IPS-15b (cell line): ENCODE measurements around the gene HS6ST2.

ENCODE experiments used
- H3K27me3 ChIP-seq: one replicate; pipeline ENCODE4 v1.6.1; 2013; ENCODE audit warnings: low read length; ENCODE audit not compliant: control insufficient read depth, insufficient read depth
- H3K36me3 ChIP-seq: one replicate; pipeline ENCODE4 v1.6.1; 2013; ENCODE audit warnings: low read length; ENCODE audit not compliant: control insufficient read depth, insufficient read depth
- H3K4me1 ChIP-seq: one replicate; pipeline ENCODE4 v1.6.1; 2013; ENCODE audit warnings: mild to moderate bottlenecking, low read length; ENCODE audit not compliant: control insufficient read depth, insufficient read depth
- H3K4me3 ChIP-seq: one replicate; pipeline ENCODE4 v1.5.1; 2013; ENCODE audit warnings: low read depth, low read length
- H3K9ac ChIP-seq: one replicate; pipeline ENCODE4 v1.6.1; 2013; ENCODE audit warnings: low read depth, mild to moderate bottlenecking, low read length
- H3K9me3 ChIP-seq: one replicate; pipeline ENCODE4 v1.6.1; 2013; ENCODE audit warnings: mild to moderate bottlenecking, low read length; ENCODE audit not compliant: control insufficient read depth, insufficient read depth

Gene HS6ST2

DNA sequence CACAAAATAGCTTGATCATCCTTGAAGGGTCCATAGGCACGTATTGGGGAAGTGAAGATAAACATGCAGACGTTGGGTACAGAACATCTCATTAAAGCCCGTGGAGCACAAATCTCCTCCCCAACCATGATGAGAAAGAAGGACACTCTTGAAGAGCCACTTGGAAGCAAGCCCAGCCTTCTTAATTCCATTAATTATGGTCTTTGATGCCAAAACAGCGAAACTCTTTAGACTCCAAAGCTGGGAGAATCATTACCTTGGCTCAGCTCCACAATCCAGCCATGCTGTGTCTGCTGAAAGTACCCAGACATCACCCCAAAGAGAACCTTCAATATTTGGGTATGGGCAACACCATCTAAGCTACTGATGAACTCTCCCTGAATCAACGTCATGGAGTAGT, 300.6 kb downstream of the HS6ST2 start:
- Histone ChIP-seq H3K27me3 (peaks cover 8% of the 10 kb centered on the region), H3K4me3 (no peak overlapping the region)

DNA sequence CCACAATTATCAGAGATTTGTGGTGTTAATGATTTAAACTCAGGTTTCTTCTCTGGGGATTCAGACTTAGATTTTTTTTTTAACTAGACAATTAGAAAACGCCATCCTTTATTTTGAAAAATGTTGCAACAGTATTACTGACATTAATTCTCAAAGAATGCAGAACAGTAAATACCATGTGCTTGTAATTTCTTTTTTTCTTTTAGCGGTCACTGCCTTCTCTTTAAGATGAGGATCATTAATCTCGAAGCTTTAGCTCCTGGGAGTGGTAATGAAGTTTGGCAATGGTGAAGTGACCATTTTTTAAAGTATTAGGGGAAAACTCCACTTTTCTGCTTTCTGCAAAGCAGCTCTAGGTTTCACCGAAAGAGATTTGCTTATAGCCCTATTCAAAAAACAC, 305.6 kb downstream of the HS6ST2 start:
- H3K27me3 ChIP-seq: no peaks in the 10 kb centered on the region

More for the DNA sequence above, 300.6 kb downstream of the HS6ST2 start:
- H3K9ac ChIP-seq: no peak overlapping the region
- peaks cover 6% of the 10 kb centered on the region for H3K4me1 ChIP-seq
- H3K9me3 ChIP-seq: no peaks in the 10 kb centered on the region
- H3K36me3 ChIP-seq: no peaks in the 10 kb centered on the region

DNA sequence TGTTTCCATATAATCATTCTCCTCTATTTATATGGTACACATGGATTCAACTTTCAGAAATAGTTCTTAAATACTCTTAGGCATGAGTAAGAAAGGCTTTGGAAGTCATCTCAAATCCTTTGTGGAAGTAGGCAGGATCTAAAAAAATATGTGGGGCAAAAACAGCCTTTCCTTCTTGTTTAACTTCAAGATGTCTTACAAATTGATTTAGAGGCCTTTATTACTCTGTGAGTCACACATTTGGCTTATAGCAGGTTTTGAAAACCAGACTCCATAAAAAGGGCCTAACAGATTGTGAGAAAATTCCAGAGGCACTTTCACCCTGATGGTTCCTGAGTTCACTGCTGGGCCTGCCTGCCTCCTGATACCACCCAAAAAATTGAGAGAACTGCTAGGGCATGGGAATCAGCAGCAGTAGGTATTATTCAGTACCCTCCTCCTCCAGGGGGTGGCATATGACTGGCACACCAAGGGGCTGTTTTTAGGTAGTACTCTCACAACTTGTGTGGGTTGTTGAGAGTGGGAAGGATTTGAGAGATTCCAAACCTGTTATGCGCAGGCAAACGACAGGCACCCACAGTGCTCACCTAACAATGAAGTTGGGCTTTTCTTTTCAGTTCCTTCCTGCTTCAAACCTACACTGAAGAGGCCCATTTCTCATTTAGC, 306.9 kb downstream of the HS6ST2 start:
- H3K27me3 ChIP-seq: no peaks in the 10 kb centered on the region
- no peaks in the 10 kb centered on the region for H3K9me3 ChIP-seq
- no peak overlapping the region for H3K9ac ChIP-seq
- peaks cover 23% of the 10 kb centered on the region for H3K4me1 ChIP-seq
- H3K4me3 ChIP-seq: no peak overlapping the region
- H3K36me3 ChIP-seq: no peaks in the 10 kb centered on the region

More for the DNA sequence above, 305.6 kb downstream of the HS6ST2 start:
- no peaks in the 10 kb centered on the region for H3K36me3 ChIP-seq
- no peak overlapping the region for H3K4me3 ChIP-seq
- H3K4me1 ChIP-seq: peaks cover 23% of the 10 kb centered on the region
- no peaks in the 10 kb centered on the region for H3K9me3 ChIP-seq
- no peak overlapping the region for H3K9ac ChIP-seq

DNA sequence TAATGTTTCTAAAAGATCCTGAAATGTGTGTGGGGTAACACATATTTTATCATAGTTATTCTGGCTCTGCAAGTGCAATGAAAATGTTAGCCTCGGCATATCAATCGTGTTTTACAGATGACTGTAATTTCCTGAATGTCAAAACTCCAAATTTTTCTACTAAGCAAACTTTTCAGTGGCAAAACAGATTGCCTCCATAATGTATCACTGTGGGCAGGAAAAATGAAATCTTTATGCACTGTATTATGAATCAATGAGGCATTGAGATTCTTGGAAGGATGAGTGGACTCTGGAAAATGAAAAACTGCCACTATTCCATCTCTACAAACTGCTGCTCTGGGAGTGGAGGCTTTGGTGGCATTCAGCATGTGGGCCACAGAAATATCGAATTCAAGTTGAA, 309.5 kb downstream of the HS6ST2 start:
- peaks cover 23% of the 10 kb centered on the region for H3K4me1 ChIP-seq
- H3K9ac ChIP-seq: no peak overlapping the region
- H3K9me3 ChIP-seq: no peaks in the 10 kb centered on the region
- no peaks in the 10 kb centered on the region for H3K27me3 ChIP-seq
- H3K4me3 ChIP-seq: no peak overlapping the region
- H3K36me3 ChIP-seq: no peaks in the 10 kb centered on the region

DNA sequence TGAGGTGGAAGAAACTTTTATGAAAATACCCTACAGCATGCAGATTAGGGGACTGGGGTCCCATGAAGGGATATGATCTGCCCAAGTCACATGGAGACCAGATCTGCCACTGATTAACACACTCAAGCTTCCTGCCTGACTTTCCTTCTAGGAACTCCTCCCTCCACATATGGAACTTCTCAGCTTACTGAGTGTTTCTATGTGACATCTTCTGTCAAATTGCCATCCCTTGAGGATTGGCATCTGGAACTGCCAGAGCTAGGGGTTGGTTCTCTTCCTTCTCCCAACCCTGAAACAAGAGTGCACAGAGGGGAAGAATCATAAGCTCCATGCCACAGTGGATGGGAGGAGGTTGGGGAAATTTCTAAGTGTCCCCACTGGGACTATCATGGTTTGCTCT, 319.0 kb downstream of the HS6ST2 start:
- Histone ChIP-seq H3K4me3 (no peak overlapping the region), H3K36me3 (no peaks in the 10 kb centered on the region), H3K4me1 (no peaks in the 10 kb centered on the region), H3K9ac (no peak overlapping the region), H3K27me3 (peaks cover 3% of the 10 kb centered on the region), H3K9me3 (no peaks in the 10 kb centered on the region)

DNA sequence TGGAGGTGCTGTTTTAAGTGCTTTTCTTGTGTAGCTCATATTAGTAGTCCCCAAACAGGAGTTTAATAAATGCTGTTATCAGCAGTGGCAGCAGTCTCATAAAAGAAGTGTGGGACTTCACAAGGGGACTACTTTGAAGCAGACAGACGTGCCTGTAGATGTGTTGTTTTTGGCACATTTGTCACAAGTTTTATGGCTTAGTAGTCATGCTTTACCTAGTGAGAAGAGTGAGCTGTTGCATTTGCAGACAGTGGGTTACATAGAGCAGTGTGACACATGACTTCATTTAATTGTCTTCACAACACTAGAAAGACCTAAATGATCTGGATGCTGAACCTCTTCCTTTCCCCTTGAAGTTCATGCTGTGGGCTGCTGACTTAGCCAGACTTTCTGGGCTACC, 320.1 kb downstream of the HS6ST2 start:
- H3K4me3 ChIP-seq: no peak overlapping the region
- no peaks in the 10 kb centered on the region for H3K4me1 ChIP-seq
- no peaks in the 10 kb centered on the region for H3K9me3 ChIP-seq
- H3K27me3 ChIP-seq: peaks cover under 1% of the 10 kb centered on the region
- H3K9ac ChIP-seq: no peak overlapping the region
- H3K36me3 ChIP-seq: no peaks in the 10 kb centered on the region

DNA sequence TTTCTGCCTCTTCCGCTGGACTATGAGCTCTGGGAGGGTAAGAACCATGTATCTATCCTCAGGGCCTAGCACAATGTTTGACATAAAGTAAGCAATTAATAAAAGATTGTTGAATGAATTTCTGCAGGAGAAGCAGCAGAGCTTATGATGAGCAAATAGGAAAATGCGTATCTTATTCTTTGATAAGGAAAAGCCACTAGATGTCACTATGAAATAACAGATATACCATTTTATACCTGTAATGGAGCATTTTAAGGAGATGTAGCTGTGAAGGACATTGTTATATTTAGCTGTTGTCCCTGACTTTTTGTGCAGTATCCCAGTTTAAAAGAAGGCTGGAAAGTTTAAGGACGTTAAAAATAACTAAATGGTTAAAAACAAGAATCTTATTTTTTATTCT, 322.3 kb downstream of the HS6ST2 start:
- Histone ChIP-seq H3K9me3 (no peaks in the 10 kb centered on the region), H3K9ac (no peak overlapping the region)

DNA sequence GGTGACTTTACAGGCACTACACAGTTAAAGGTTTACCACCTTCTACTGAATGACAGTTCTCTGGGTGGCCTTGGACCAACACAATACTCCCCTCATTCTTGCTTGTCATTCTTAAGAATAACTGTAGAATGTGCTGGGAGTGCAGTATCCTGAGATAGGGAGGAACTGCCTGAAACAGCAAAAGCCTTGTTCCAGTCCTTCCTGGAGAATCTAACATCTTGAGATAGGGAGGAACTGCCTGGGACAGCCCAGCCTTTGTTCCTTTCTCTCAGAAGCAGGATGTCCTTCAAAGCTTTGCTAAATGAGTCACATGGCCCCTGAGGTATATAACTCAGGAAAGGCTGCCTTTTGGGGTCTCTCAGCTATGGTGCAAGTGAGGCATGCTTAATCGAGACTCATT, 323.9 kb downstream of the HS6ST2 start:
- H3K27me3 ChIP-seq: no peaks in the 10 kb centered on the region
- H3K9me3 ChIP-seq: no peaks in the 10 kb centered on the region
- no peaks in the 10 kb centered on the region for H3K36me3 ChIP-seq
- no peak overlapping the region for H3K9ac ChIP-seq
- no peaks in the 10 kb centered on the region for H3K4me1 ChIP-seq
- H3K4me3 ChIP-seq: no peak overlapping the region

More for the DNA sequence above, 322.3 kb downstream of the HS6ST2 start:
- Histone ChIP-seq H3K4me3 (no peak overlapping the region), H3K36me3 (no peaks in the 10 kb centered on the region), H3K27me3 (no peaks in the 10 kb centered on the region), H3K4me1 (no peaks in the 10 kb centered on the region)

DNA sequence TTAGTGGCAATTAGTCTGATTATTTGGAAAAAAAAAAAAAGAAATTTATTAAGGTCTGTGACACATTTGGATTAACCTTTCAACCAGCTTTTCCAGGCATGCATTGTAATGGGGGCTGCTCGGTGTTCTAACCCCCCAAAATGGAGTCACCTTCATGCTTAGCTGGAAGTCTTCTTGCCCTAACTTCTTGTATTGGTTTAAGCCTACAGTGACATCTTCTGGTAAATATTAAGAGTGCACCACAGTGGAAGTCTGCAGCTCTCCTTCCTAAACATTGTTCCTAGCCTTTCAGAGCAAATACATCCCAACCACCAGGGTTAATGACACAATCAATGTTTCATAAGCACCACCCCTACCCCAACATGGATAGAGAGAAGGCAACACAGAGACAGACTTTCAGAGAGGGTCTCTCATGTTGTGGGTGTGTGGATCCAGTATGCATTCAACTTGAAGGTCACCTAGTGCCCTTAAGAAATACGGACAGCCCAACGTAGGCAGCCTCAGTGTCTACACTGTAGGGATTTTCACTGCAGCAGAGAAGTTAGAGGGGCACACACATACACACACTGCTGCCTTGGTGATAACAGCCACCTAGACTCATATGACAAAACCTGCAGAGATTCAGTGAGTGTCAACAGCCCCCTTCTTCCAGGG, 326.7 kb downstream of the HS6ST2 start:
- Histone ChIP-seq H3K4me3 (no peak overlapping the region), H3K9ac (no peak overlapping the region), H3K36me3 (no peaks in the 10 kb centered on the region), H3K9me3 (no peaks in the 10 kb centered on the region), H3K4me1 (no peaks in the 10 kb centered on the region), H3K27me3 (no peaks in the 10 kb centered on the region)

DNA sequence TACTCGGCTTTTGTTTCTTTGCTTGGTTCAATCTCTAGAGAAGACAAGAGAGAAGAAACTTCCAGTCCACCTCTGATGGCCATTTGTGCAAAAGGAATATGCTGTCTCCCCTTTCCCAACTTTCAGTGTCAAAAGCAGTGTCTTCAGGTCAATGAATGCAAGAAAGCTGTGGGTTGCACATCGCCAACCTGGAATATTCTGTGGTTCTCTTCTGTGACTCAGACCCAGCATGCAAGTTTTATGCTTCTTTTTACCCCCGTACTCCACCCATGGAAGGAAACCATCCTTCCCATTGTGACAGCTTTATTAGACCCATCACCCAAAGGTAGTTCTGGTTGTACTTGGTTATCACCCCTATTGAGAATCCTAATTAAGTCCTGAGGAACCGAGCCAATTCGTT, 334.0 kb downstream of the HS6ST2 start:
- Histone ChIP-seq H3K4me1 (no peaks in the 10 kb centered on the region), H3K36me3 (no peaks in the 10 kb centered on the region), H3K4me3 (no peak overlapping the region), H3K9ac (no peak overlapping the region), H3K27me3 (no peaks in the 10 kb centered on the region), H3K9me3 (no peaks in the 10 kb centered on the region)

DNA sequence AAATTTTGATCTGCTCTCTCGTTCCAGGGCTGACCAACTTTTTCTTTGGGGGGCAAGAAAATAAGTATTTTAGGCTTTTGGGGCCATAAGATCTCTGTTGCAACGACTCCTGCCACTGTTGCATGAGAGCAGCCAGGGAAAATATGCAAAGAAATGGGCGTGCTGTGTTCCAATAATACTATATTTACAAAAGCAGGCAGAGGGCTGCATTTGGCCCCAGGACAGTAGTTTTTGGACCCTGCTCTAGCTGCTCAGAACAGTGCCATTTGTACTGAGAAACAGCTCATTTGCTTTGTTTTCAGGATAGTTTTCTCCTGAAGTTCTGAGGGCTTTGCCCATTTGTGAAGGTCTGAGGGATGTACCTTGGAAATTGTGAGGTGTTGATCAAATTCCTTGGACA, 334.5 kb downstream of the HS6ST2 start:
- Histone ChIP-seq H3K4me3 (no peak overlapping the region), H3K9ac (no peak overlapping the region), H3K36me3 (no peaks in the 10 kb centered on the region), H3K27me3 (no peaks in the 10 kb centered on the region), H3K9me3 (no peaks in the 10 kb centered on the region), H3K4me1 (no peaks in the 10 kb centered on the region)

DNA sequence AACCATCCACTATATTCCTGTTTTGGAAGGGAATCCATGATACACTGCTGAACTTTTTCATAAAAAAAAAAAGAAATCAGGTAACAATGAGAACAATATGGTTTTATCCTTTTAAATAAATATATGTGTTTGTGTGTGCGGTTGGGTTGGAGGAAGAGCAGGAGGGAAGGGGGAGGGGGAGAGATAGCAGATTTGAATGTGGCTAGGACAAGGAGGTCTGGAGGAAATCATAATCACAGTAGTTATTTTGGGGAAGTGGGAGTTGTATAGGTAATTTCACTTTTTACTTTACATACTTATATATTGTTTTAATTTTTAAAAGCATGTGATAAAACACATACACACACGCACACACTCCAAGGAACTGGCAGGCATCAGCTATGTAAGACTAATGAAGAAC, 335.1 kb downstream of the HS6ST2 start:
- Histone ChIP-seq H3K9me3 (no peaks in the 10 kb centered on the region), H3K4me1 (no peaks in the 10 kb centered on the region)

More for the DNA sequence above, 335.1 kb downstream of the HS6ST2 start:
- Histone ChIP-seq H3K27me3 (no peaks in the 10 kb centered on the region), H3K9ac (no peak overlapping the region), H3K36me3 (no peaks in the 10 kb centered on the region), H3K4me3 (no peak overlapping the region)
